Muscle of arm (tissue), 12 donors: ENCODE results near the gene EHD1. TPM values are rescaled to one million over a fixed set of nuclear protein-coding genes. Genes with fewer than 3 reads are reported as not detected.
A peak's percentile ranks its signal among the peaks of the same experiment; 100 is the strongest.

Experiments
- DNase-seq: peaks from one replicate; pipeline ENCODE4 v3.0.0-alpha.2; 2013
- polyA plus RNA-seq, 12 donors: library from polyadenylated mRNA; unstranded; fragments of 120-200 nt; gene quantifications; one replicate each; pipeline ENCODE4 v1.2.1, GENCODE V29; 2013; ENCODE audit not compliant: insufficient read length in 12 of 12

EHD1 gene
- polyA plus RNA-seq, 12 donors, result 64.6 to 363 (median 85.9) TPM

GRCh38 chr11:64875369-64876228, 2.8 kb downstream of the EHD1 start:
- no peak for DNase-seq

- no peak for DNase-seq
These were observed 3.8 kb downstream of the EHD1 start for GRCh38 chr11:64874308-64875240.

GRCh38 chr11:64872790-64873488, 5.5 kb downstream of the EHD1 start:
- no peak for DNase-seq

GRCh38 chr11:64871492-64871891, 6.9 kb downstream of the EHD1 start:
- DNase-seq, result no peak

- DNase-seq, result no peak
These were observed 7.4 kb downstream of the EHD1 start for GRCh38 chr11:64870893-64871466.

GRCh38 chr11:64870176-64870892, 8.1 kb downstream of the EHD1 start:
- no peak for DNase-seq

GRCh38 chr11:64869571-64870175, 8.7 kb downstream of the EHD1 start:
- no peak for DNase-seq

- no peak for DNase-seq
These were observed 9.4 kb downstream of the EHD1 start for GRCh38 chr11:64868904-64869570.

GRCh38 chr11:64867748-64868462, 10.5 kb downstream of the EHD1 start:
- no peak for DNase-seq

- DNase-seq, result no peak
These were observed 12.3 kb downstream of the EHD1 start for GRCh38 chr11:64866173-64866491.

- DNase-seq, result no peak
These were observed 12.9 kb downstream of the EHD1 start for GRCh38 chr11:64865286-64866172.

- peak; percentile 71 for DNase-seq
These were observed 13.7 kb downstream of the EHD1 start for GRCh38 chr11:64864473-64865285.

- no peak for DNase-seq
These were observed 14.3 kb downstream of the EHD1 start for GRCh38 chr11:64864135-64864472.

- no peak for DNase-seq
These were observed 14.9 kb downstream of the EHD1 start for GRCh38 chr11:64863391-64864060.

- no peak for DNase-seq
These were observed 15.4 kb downstream of the EHD1 start for GRCh38 chr11:64862987-64863390.

GRCh38 chr11:64861227-64861975, 17.0 kb downstream of the EHD1 start:
- DNase-seq, result no peak
